OCI-M2 (cell line): ENCODE results near the gene LBR.

ENCODE experiments used
- DNase-seq: peaks from one replicate; lab custom pipeline; 2025; ENCODE audit not compliant: unreplicated experiment; lab: John Stamatoyannopoulos, UW

The LBR gene

GRCh38 chr1:225378880-225379279 lies 49.0 kb downstream of the LBR start:
- DNase-seq = no peak

GRCh38 chr1:225374996-225375395 lies 52.8 kb downstream of the LBR start:
- no peak for DNase-seq

GRCh38 chr1:225373155-225373554 lies 54.7 kb downstream of the LBR start:
- DNase-seq = no peak

GRCh38 chr1:225371366-225372010 lies 56.4 kb downstream of the LBR start:
- DNase-seq = no peak

- DNase-seq = no peak
Observed at GRCh38 chr1:225368036-225368552, 59.7 kb downstream of the LBR start.

GRCh38 chr1:225366552-225366951 lies 61.3 kb downstream of the LBR start:
- no peak for DNase-seq

- no peak for DNase-seq
Observed at GRCh38 chr1:225366018-225366417, 61.8 kb downstream of the LBR start.

GRCh38 chr1:225364439-225364838 lies 63.4 kb downstream of the LBR start:
- no peak for DNase-seq

GRCh38 chr1:225362805-225363204 lies 65.0 kb downstream of the LBR start:
- no peak for DNase-seq

GRCh38 chr1:225361176-225361575 lies 66.7 kb downstream of the LBR start:
- no peak for DNase-seq

GRCh38 chr1:225360119-225360518 lies 67.7 kb downstream of the LBR start:
- no peak for DNase-seq

GRCh38 chr1:225355863-225356262 lies 72.0 kb downstream of the LBR start:
- DNase-seq = no peak

GRCh38 chr1:225354906-225355305 lies 72.9 kb downstream of the LBR start:
- DNase-seq = no peak
